Kidney glomerular epithelial cell (primary cell): ENCODE data around the gene FAM200A.
"Not testable (repeated sequence)": the region's sequence is repeated elsewhere in the genome, so short reads cannot be mapped to it uniquely, and the experiment has no call there.

Experiments
- DNase-seq: peaks from one replicate; lab custom pipeline; 2025; lab: John Stamatoyannopoulos, UW

The FAM200A gene

DNA sequence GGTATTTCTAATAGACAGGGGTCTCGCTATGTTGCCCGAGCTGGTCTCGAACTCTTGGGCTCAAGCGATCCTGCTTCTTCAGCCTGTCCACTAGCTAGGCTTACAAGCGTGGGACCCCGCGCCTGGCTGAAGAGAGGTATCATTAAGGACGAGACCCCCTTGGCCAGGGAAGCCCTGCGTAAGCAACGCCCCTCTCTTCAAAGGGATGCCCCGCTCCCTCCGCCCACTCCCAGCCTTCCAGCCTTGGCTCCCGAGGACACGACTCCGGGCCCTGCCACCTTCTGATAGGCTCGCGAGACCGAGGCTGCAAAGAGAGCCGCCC lies 47.7 kb downstream of the FAM200A start:
- DNase-seq = no peak

DNA sequence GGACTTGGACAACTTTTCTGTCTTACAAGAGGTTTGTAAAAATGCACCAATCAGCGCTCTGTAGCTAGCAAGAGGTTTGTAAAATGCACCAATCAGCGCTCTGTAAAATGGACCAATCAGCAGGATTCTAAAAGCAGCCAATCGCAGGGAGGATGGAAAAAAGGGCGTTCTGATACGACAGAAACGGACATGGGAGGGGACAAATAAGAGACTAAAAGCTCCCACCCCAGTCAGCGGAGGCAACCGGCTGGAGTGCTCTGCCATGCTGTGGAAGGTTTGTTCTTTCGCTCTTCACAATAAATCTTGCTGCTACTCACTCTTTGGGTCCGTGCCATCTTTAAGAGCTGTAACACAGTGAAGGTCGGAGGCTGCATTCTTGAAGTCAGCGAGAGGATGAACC lies 50.7 kb downstream of the FAM200A start:
- not testable (repeated sequence) for DNase-seq

DNA sequence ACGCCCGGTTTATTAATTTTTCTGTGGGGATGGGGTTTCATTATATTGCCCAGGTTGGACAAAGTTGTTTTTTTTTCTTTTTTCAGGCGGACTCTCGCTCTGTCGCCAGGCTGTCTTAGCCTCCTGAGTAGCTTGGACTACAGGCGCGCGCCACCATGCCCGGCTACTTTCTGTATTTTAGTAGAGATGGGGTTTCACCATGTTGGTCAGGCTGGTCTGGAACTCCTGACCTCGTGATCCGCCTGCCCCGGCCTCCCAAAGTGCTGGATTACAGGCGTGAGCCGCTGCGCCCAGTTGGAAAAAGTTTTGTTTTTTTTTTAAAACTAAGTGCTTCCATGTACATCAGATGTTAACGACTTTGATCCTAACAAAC lies 51.3 kb downstream of the FAM200A start:
- no peak for DNase-seq

DNA sequence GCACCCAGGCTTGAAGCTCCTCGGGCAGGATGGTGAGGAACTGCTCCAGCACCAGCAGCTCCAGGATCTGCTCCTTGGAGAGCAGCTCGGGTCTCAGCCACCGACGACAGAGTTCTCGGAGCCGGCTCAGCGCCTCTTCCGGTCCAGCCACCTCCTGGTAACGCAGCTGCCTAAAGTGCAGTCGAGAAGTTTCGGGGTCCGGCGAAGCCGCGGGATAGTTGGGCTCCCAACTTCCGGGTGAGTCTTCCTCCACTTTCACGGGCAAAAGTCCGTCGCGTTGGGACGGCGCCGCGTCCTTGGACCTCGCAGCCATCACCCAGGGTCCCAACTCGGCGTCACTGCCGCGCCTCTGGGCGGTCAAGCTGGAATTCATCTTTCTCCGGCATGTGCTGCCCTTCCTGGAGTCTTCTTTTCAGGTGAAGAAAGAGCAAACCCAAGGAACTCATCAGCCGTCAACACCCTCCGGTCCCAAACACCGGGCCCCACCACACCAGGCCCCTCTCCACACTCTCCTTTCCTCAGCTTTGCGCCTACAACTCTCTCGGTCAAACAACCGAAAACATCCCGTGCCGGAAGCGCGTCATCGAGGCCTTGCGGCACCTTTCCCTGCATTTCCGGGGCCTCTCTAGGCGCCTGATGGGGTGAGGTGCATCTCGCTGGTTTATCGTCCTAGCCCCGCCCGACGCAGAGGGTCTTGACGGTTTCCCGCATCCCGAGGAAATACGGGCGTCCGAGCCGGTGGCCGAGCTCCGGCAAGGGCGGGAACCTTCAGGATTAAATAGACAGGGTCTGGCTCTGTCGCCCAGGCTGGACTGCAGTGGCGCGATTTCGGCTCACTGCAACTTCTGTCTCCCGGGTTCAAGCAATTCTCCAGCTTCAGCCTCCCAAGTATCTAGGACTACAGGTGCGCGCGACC lies 51.9 kb downstream of the FAM200A start, which contains the start of gene ZNF394:
Gene ZNF394, minus strand, starts transcription at position 561 of the 916 bp plus-strand sequence. Its CDS starts 188 bp downstream, at position 373.
- peak; percentile 83 for DNase-seq

DNA sequence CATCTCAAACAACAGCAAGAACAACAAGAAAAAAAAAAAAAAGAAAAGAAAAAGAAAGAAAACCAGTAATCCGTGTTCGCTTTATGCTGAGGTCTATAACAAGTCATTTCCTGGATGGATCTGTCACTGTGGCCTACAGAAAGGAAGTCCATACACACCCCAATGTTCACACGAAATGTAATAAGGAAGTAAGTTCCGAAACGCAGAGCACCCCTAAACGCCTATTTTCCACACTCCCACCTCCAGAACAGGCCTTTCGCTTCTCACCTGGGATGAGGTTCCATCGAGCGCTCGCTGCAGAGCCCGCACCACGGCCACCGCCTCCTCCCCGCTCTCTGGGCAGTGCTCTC lies 52.6 kb downstream of the FAM200A start:
- DNase-seq = no peak

DNA sequence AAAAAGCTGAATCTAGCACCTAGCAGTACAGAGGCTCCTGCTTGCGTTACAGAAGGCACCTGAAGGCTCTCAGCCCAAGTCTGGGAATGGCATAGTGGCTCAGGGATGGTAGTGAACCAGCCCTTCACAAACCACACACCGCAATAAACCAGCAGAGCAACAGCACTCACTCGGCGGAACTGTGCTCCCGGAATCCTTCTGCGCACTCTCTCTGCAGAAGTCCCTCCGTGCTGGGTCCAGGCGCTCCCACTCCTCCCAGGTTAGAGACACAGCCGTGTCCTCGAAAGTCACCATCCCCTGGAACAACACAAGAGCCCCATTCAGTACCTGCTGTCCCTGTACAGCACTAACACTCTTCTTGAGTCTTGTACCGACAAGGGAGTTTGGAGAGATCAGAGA lies 53.4 kb downstream of the FAM200A start:
- DNase-seq = no peak

DNA sequence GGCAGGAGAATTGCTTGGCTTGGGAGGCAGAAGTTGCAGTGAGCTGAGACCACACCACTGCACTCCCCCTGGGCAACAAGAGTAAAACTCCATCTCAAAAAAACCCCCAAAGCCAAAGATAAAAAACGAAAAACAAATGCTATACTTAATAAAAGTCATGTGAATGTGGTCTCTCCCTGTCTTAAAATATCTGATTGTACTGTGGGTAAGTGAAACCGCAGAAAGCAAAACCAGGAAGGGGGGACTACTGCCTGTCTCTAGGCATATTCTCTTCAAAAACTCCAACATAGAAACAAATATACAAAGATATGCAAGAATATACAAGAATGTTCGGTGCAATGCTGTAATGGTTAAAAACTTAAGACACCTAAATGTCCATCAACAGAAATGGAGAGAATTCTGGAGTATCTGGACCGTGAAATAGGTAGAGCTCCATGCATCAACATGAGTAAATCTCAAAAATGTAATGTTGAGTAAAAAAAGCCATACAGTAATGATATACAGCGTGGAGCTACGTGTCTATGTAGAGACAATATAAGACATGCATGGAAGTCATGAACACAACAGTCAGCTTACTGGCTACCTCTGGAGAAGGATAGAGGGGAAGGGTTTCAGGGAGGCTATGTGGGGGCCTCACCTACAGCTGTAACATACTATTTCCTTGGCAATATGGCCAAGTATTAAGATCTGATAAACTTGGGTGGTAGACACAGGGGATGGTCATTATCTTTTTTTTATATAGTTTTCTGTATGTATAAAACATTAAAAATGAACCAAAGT lies 54.0 kb downstream of the FAM200A start:
- no peak for DNase-seq
